ENCODE data around the gene PGAM2.

PGAM2 gene

GRCh38 chr7:44082541-44083207 lies 17.3 kb upstream of the PGAM2 start:
- DNase-seq = peak; percentile 97

- no peak for DNase-seq
Observed at GRCh38 chr7:44081266-44081748, 15.9 kb upstream of the PGAM2 start.

- no peak for DNase-seq
Observed at GRCh38 chr7:44080686-44081265, 15.4 kb upstream of the PGAM2 start.

- no peak for DNase-seq
Observed at GRCh38 chr7:44080118-44080517, 14.8 kb upstream of the PGAM2 start.

GRCh38 chr7:44079331-44080021 lies 14.1 kb upstream of the PGAM2 start:
- DNase-seq = no peak

GRCh38 chr7:44078521-44078920 lies 13.2 kb upstream of the PGAM2 start:
- no peak for DNase-seq

- no peak for DNase-seq
Observed at GRCh38 chr7:44077681-44078091, 12.3 kb upstream of the PGAM2 start.

GRCh38 chr7:44077061-44077460 lies 11.7 kb upstream of the PGAM2 start:
- DNase-seq = no peak

- no peak for DNase-seq
Observed at GRCh38 chr7:44076101-44076895, 10.9 kb upstream of the PGAM2 start.

- no peak for DNase-seq
Observed at GRCh38 chr7:44075296-44076075, 10.1 kb upstream of the PGAM2 start.

- DNase-seq = no peak
Observed at GRCh38 chr7:44074349-44074695, 9.0 kb upstream of the PGAM2 start.

- DNase-seq = no peak
Observed at GRCh38 chr7:44073664-44074348, 8.4 kb upstream of the PGAM2 start.

- DNase-seq = no peak
Observed at GRCh38 chr7:44072364-44073231, 7.2 kb upstream of the PGAM2 start.

GRCh38 chr7:44071726-44072363 lies 6.5 kb upstream of the PGAM2 start:
- no peak for DNase-seq

GRCh38 chr7:44068054-44068453 lies 2.7 kb upstream of the PGAM2 start:
- no peak for DNase-seq

- DNase-seq = no peak
Observed at GRCh38 chr7:44067064-44067951, 1.9 kb upstream of the PGAM2 start.

GRCh38 chr7:44066494-44067063 lies 1.2 kb upstream of the PGAM2 start:
- DNase-seq = no peak

- DNase-seq = no peak
Observed at GRCh38 chr7:44066111-44066460, 719 bp upstream of the PGAM2 start.

- DNase-seq = no peak
Observed at GRCh38 chr7:44064791-44065430, 456 bp downstream of the PGAM2 start.

Data from NCI-H2107 (cell line).